ENCODE data around the gene CARD10. TPM values are rescaled to one million over a fixed set of nuclear protein-coding genes. Genes with fewer than 3 reads are reported as not detected.

Gene CARD10
- 2.0 and 4.1 TPM in 2 replicates for total RNA-seq

GRCh38 chr22:37519268-37520195 is at the start of gene CARD10:
TSS of gene CARD10 (minus strand) at chr22:37519415. CDS start at chr22:37519200, 215 bp downstream.

GRCh38 chr22:37559901-37560607 is 40.8 kb upstream of the CARD10 start, which contains the start of gene CDC42EP1:
TSS of gene CDC42EP1 (plus strand) at chr22:37560480. CDS start at chr22:37566350, 5,870 bp downstream.

GRCh38 chr22:37486224-37486845 is 32.9 kb downstream of the CARD10 start, which contains the start of gene MFNG:
TSS of gene MFNG (minus strand) at chr22:37486384. CDS start at chr22:37486177, 207 bp downstream.

Other genes with a start within 250 kb of the CARD10 start
- 0.29 and 0.83 TPM in 2 replicates for gene CYTH4, start 236.9 kb downstream of the CARD10 start, total RNA-seq
- under 0.01 TPM in 1 of 2 replicates, not detected in the other for gene ELFN2, start 91.9 kb downstream of the CARD10 start, total RNA-seq
- gene MFNG, start 33.0 kb downstream of the CARD10 start, total RNA-seq = 0.33 and 1.5 TPM in 2 replicates
- 12.4 and 22.0 TPM in 2 replicates for gene CDC42EP1, start 41.1 kb upstream of the CARD10 start, total RNA-seq
- not detected in 2 replicates for gene LGALS2, start 60.7 kb upstream of the CARD10 start, total RNA-seq
- 52.3 and 53.2 TPM in 2 replicates for gene GGA1, start 89.4 kb upstream of the CARD10 start, total RNA-seq
- 11.5 and 11.7 TPM in 2 replicates for gene SH3BP1, start 120.3 kb upstream of the CARD10 start, total RNA-seq
- gene PDXP, start 139.3 kb upstream of the CARD10 start, total RNA-seq = 6.4 and 9.1 TPM in 2 replicates
- gene LGALS1, start 156.2 kb upstream of the CARD10 start, total RNA-seq = 5,552 and 9,643 TPM in 2 replicates
- gene NOL12, start 166.9 kb upstream of the CARD10 start, total RNA-seq = 16.0 and 29.7 TPM in 2 replicates
- 296 and 339 TPM in 2 replicates for gene TRIOBP, start 177.6 kb upstream of the CARD10 start, total RNA-seq

Data from smooth muscle cell of trachea (primary cell).